Measurements from ENCODE around the gene EGLN1. TPM values are rescaled to one million over a fixed set of nuclear protein-coding genes. Genes with fewer than 3 reads are reported as not detected.

EGLN1 gene
- total RNA-seq, 2 experiments from 2014 or later, result 19.0 to 36.6 TPM

DNA sequence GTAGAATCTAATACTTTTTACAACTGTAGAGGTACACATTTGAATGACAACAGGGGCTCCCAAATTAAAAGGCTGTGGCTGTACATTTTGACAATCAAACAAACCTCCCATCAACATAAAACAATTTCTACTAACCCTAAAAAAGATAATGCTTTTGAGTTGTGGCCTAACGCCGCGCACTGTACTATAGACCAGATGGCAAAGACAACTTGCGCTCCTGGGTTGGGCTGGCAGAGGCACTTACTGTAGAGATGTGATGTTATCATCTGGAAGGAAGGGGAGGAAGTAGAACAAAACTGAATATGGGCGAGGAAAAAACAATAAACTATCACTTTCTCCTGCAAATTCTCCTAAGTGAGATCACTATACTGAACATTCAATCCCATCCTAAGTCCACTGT, 57.9 kb downstream of the EGLN1 start:
- H3K9me3 ChIP-seq (ENCODE audit: low read length), result no peaks in the 10 kb centered on the region
- H3K27ac ChIP-seq (ENCODE audit: low read depth, low read length, poor library complexity, severe bottlenecking), result no peak overlapping the region
- H3K79me2 ChIP-seq (ENCODE audit: insufficient read depth, low read depth, low read length), result no peaks in the 10 kb centered on the region
- no peaks in the 10 kb centered on the region for H3K9me2 ChIP-seq (ENCODE audit: insufficient read depth, low read length)
- H3K4me1 ChIP-seq (ENCODE audit: insufficient read depth, low read length, poor library complexity, severe bottlenecking), result no peaks in the 10 kb centered on the region
- no peak overlapping the region for H2AFZ ChIP-seq (ENCODE audit: low read length)
- H3K4me3 ChIP-seq (ENCODE audit: low read depth, low read length, poor library complexity, severe bottlenecking), result no peak overlapping the region
- intact Hi-C loops (cut with micrococcal nuclease; ENCODE audit: unreplicated experiment), result no loop called here
- BruUV-seq (replicated peaks), result no TSS peak
- TF ChIP-seq, protein P1, sequence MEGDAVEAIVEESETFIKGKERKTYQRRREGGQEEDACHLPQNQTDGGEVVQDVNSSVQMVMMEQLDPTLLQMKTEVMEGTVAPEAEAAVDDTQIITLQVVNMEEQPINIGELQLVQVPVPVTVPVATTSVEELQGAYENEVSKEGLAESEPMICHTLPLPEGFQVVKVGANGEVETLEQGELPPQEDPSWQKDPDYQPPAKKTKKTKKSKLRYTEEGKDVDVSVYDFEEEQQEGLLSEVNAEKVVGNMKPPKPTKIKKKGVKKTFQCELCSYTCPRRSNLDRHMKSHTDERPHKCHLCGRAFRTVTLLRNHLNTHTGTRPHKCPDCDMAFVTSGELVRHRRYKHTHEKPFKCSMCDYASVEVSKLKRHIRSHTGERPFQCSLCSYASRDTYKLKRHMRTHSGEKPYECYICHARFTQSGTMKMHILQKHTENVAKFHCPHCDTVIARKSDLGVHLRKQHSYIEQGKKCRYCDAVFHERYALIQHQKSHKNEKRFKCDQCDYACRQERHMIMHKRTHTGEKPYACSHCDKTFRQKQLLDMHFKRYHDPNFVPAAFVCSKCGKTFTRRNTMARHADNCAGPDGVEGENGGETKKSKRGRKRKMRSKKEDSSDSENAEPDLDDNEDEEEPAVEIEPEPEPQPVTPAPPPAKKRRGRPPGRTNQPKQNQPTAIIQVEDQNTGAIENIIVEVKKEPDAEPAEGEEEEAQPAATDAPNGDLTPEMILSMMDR (conservative IDR thresholded peaks at IDR 0.05; ENCODE audit: low read length), result no peak
- no peak for TF ChIP-seq EZH2phosphoT487 (IDR thresholded peaks at IDR 0.05; ENCODE audit: borderline replicate concordance, low read depth, low read length)
- H3K4me2 ChIP-seq (ENCODE audit: low read length), result no peak overlapping the region
- no peaks in the 10 kb centered on the region for H4K20me1 ChIP-seq (ENCODE audit: insufficient read depth, low read length)
- peaks cover 26% of the 10 kb centered on the region; the same call in 1 of the 2 replicates for H3K36me3 ChIP-seq (ENCODE audit: insufficient read depth, low read length)
- DNase-seq (ENCODE audit: low spot score), result no peak
- CTCF ChIA-PET (ENCODE audit: unreplicated experiment), result no interaction called here
- POLR2A ChIA-PET, result interaction anchor here (0.7 to 0.9 kb wide), 2 partner anchors 17 to 1232 kb away, joined by 3 read pairs; no protein-coding TSS in a partner anchor

DNA sequence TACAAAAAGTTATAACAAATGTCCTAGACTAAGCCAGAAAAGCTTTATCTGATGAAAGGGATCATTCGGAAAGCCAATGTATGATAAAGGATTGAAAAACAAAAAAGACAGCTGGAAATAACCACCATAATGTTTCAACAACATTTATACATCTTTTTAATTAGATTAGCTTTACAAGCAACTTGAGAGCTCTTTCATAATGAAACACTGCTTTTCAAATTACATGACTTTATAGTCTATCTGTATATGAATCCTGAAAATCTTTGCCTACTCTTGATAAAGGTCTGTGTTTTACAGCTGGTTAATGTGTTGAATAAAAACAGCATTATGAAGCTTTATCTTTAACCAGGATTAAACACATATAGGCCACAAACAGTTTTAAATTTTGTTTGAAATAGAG, 58.5 kb downstream of the EGLN1 start:
- Histone ChIP-seq H3K4me2 (ENCODE audit: low read length) (no peak overlapping the region), H3K9me2 (ENCODE audit: insufficient read depth, low read length) (no peaks in the 10 kb centered on the region), H3K9me3 (ENCODE audit: low read length) (no peaks in the 10 kb centered on the region), H4K20me1 (ENCODE audit: insufficient read depth, low read length) (no peaks in the 10 kb centered on the region), H3K4me1 (ENCODE audit: insufficient read depth, low read length, poor library complexity, severe bottlenecking) (no peaks in the 10 kb centered on the region), H3K27ac (ENCODE audit: low read depth, low read length, poor library complexity, severe bottlenecking) (no peak overlapping the region), H3K79me2 (ENCODE audit: insufficient read depth, low read depth, low read length) (no peaks in the 10 kb centered on the region), H3K4me3 (ENCODE audit: low read depth, low read length, poor library complexity, severe bottlenecking) (no peak overlapping the region), H3K36me3 (ENCODE audit: insufficient read depth, low read length) (peaks cover 26% of the 10 kb centered on the region; the same call in 1 of the 2 replicates), H2AFZ (ENCODE audit: low read length) (no peak overlapping the region)
- POLR2A ChIA-PET, result interaction anchor here (0.6 to 1.5 kb wide), 4 partner anchors 9 to 26 kb away, joined by 3 to 9 read pairs (median 4); partner anchors contain the start of genes EXOC8 and SPRTN
- TF ChIP-seq EZH2phosphoT487 (IDR thresholded peaks at IDR 0.05; ENCODE audit: borderline replicate concordance, low read depth, low read length), result no peak
- TF ChIP-seq, protein P1 (conservative IDR thresholded peaks at IDR 0.05; ENCODE audit: low read length), result no peak
- BruUV-seq (replicated peaks), result no TSS peak
- intact Hi-C loops (cut with micrococcal nuclease; ENCODE audit: unreplicated experiment), result no loop called here
- no peak for DNase-seq (ENCODE audit: low spot score)
- CTCF ChIA-PET (ENCODE audit: unreplicated experiment), result no interaction called here

DNA sequence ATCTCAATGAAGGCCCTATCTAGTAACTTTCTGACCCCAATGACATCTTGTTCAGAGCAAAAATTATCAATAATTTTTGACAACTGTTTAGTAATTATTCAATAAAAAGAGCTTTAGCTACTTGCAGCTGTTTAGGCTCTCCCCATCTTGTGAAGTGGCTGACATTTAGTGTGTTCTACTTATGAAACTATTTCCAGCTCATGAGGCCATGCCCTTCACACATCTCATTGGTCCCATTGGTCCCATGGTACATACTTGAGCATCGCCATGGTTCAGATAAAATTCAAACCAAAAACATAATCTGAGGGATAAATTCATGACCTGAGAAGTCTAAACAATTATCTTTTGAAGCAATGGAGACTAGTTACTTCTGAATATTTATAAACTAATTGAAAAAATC, 59.8 kb downstream of the EGLN1 start:
- TF ChIP-seq EZH2phosphoT487 (IDR thresholded peaks at IDR 0.05; ENCODE audit: borderline replicate concordance, low read depth, low read length), result no peak
- H3K9me3 ChIP-seq (ENCODE audit: low read length), result no peaks in the 10 kb centered on the region
- no peak for DNase-seq (ENCODE audit: low spot score)
- no peak overlapping the region for H3K4me3 ChIP-seq (ENCODE audit: low read depth, low read length, poor library complexity, severe bottlenecking)
- H3K4me1 ChIP-seq (ENCODE audit: insufficient read depth, low read length, poor library complexity, severe bottlenecking), result no peaks in the 10 kb centered on the region
- no TSS peak for BruUV-seq (replicated peaks)
- no peaks in the 10 kb centered on the region for H4K20me1 ChIP-seq (ENCODE audit: insufficient read depth, low read length)
- peaks cover 26% of the 10 kb centered on the region; the same call in 1 of the 2 replicates for H3K36me3 ChIP-seq (ENCODE audit: insufficient read depth, low read length)
- no peak overlapping the region for H2AFZ ChIP-seq (ENCODE audit: low read length)
- intact Hi-C loops (cut with micrococcal nuclease; ENCODE audit: unreplicated experiment), result no loop called here
- CTCF ChIA-PET (ENCODE audit: unreplicated experiment), result no interaction called here
- POLR2A ChIA-PET, result interaction anchor here (1.0 to 1.5 kb wide), 3 partner anchors 10 to 25 kb away, joined by 3 to 9 read pairs (median 5); partner anchors contain the start of genes EXOC8 and SPRTN
- no peaks in the 10 kb centered on the region for H3K79me2 ChIP-seq (ENCODE audit: insufficient read depth, low read depth, low read length)
- no peak overlapping the region for H3K27ac ChIP-seq (ENCODE audit: low read depth, low read length, poor library complexity, severe bottlenecking)
- H3K9me2 ChIP-seq (ENCODE audit: insufficient read depth, low read length), result no peaks in the 10 kb centered on the region
- no peak overlapping the region for H3K4me2 ChIP-seq (ENCODE audit: low read length)
